SK-N-SH (cell line): Measurements from ENCODE around the gene VPS35.

Experiments used
- CHD2 ChIP-seq: fragments of 150-350 bp; IDR thresholded peaks from 2 replicates; pipeline ENCODE4 v1.6.1; 2018; ENCODE audit warnings: low read length; ENCODE audit not compliant: partially characterized antibody
- EP300 ChIP-seq, 2 experiments: IDR thresholded peaks; 2 replicates each; pipeline versions ENCODE4 v1.4.0 to v1.6.1; 2012; ENCODE audit warnings: borderline replicate concordance in 1 of 2, low read depth in 1 of 2, low read length in 1 of 2
- EZH2phosphoT487 ChIP-seq: fragments of 200-600 bp; sonication (generic); IDR thresholded peaks from 2 replicates; pipeline ENCODE4 v1.6.1; 2017; ENCODE audit warnings: low read depth, mixed run types, mild to moderate bottlenecking, antibody characterized with exemption, moderate library complexity, borderline replicate concordance
- FOSL2 ChIP-seq: IDR thresholded peaks from 2 replicates; pipeline ENCODE4 v1.4.0; 2012; ENCODE audit warnings: low read depth, mild to moderate bottlenecking, moderate library complexity, borderline replicate concordance
- GATA2 ChIP-seq: sonication (generic); formaldehyde crosslinking; IDR thresholded peaks from 2 replicates; pipeline ENCODE4 v1.5.0; 2020; ENCODE audit warnings: mild to moderate bottlenecking, missing genetic modification reagents
- MXI1 ChIP-seq: IDR thresholded peaks from 2 replicates; pipeline ENCODE4 v1.6.1; 2012; ENCODE audit warnings: mild to moderate bottlenecking, low read depth, low read length, improper control_type of control experiment
- NRF1 ChIP-seq: IDR thresholded peaks from 2 replicates; pipeline ENCODE4 v1.6.1; 2012; ENCODE audit warnings: low read depth, mild to moderate bottlenecking, low read length
- RCOR1 ChIP-seq: fragments of 150-350 bp; IDR thresholded peaks from 2 replicates; pipeline ENCODE4 v1.6.1; 2017; ENCODE audit warnings: antibody characterized with exemption, low read length
- RFX5 ChIP-seq: IDR thresholded peaks from 2 replicates; pipeline ENCODE4 v1.6.1; 2012; ENCODE audit warnings: mild to moderate bottlenecking, improper control_type of control experiment, low read length
- SIN3A ChIP-seq: IDR thresholded peaks from 2 replicates; pipeline ENCODE4 v1.6.1; 2012; ENCODE audit warnings: low read depth, mild to moderate bottlenecking, low read length, moderate library complexity, borderline replicate concordance
- TAF1 ChIP-seq: IDR thresholded peaks from 2 replicates; pipeline ENCODE4 v1.6.1; 2012; ENCODE audit warnings: low read depth, mild to moderate bottlenecking, low read length, moderate library complexity, borderline replicate concordance
- YY1 ChIP-seq: IDR thresholded peaks from 2 replicates; pipeline ENCODE4 v1.4.0; 2012; ENCODE audit warnings: low read depth, mild to moderate bottlenecking
- TF ChIP-seq, protein P1 (sequence below): fragments of 200-600 bp; sonication (generic); IDR thresholded peaks from 2 replicates; pipeline ENCODE4 v1.6.1; 2017; ENCODE audit warnings: antibody characterized with exemption, mild to moderate bottlenecking, moderate library complexity

DNA sequence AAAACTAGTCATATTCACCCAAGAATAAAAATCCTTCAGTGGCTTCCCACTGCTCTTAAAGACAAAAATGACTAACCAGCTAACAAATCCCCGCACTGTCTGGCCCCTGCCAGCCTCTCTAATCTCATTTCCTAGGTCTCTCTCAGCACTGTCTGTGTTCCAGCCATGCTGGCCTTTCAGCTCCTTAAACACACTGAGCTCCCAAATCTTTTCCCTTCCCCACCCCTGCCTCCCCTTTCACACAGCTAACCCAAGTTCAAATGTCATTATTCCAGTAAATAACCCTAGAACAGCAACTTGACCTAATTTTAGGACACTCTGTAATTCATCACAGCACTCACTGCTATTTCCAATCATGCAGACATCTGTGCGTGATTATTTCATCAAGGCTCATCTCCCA is 75.6 kb downstream of the VPS35 start:
- no peak for TF ChIP-seq TAF1
- TF ChIP-seq NRF1: no peak
- no peak for TF ChIP-seq EP300 (IDR thresholded peaks at IDR 0.05; ENCODE audit: borderline replicate concordance in 1 of 2, low read depth in 1 of 2, low read length in 1 of 2)
- TF ChIP-seq, protein P1, sequence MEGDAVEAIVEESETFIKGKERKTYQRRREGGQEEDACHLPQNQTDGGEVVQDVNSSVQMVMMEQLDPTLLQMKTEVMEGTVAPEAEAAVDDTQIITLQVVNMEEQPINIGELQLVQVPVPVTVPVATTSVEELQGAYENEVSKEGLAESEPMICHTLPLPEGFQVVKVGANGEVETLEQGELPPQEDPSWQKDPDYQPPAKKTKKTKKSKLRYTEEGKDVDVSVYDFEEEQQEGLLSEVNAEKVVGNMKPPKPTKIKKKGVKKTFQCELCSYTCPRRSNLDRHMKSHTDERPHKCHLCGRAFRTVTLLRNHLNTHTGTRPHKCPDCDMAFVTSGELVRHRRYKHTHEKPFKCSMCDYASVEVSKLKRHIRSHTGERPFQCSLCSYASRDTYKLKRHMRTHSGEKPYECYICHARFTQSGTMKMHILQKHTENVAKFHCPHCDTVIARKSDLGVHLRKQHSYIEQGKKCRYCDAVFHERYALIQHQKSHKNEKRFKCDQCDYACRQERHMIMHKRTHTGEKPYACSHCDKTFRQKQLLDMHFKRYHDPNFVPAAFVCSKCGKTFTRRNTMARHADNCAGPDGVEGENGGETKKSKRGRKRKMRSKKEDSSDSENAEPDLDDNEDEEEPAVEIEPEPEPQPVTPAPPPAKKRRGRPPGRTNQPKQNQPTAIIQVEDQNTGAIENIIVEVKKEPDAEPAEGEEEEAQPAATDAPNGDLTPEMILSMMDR: no peak
- TF ChIP-seq SIN3A: no peak
- no peak for TF ChIP-seq YY1
- no peak for TF ChIP-seq RCOR1
- TF ChIP-seq MXI1: no peak
- no peak for TF ChIP-seq GATA2
- TF ChIP-seq FOSL2: no peak
- TF ChIP-seq EZH2phosphoT487: no peak
- no peak for TF ChIP-seq CHD2
- no peak for TF ChIP-seq RFX5
